Upper lobe of left lung (tissue), 4 donors: ENCODE results near the gene CPLANE1.

Experiments used
- POLR2A ChIP-seq, 4 donors: fragments of 450-650 bp; IDR thresholded peaks; one replicate each; pipeline ENCODE4 v1.5.1; 2016 to 2017; ENCODE audit warnings: antibody characterized with exemption in 4 of 4, mild to moderate bottlenecking in 2 of 4
- TF ChIP-seq, protein P1 (sequence below), 6 experiments: fragments of 450-650 bp in 4 of 6; fragments of 200-600 bp in 2 of 6; sonication (generic) in 2 of 6; IDR thresholded peaks; one replicate each; pipeline ENCODE4 v1.5.1; 2016 to 2019; ENCODE audit warnings: antibody characterized with exemption in 6 of 6

DNA sequence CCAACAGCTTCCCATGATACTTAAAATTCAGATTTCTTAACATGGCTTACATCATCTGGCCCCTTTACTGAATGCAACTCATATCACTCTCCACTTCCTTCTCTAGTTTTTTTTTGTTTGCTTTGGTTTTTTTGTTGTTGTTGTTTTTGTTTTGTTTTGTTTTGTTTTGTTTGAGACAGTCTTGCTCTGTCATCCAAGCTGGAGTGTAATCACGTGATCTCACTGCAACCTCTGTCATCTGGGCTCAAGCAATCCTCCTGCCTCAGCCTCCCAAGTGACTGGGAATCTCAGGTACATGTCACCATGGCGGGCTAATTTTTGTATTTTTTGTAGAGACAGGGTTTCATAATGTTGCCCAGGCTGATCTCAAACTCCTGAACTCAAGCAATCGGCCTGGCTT is 41.4 kb downstream of the CPLANE1 start:
- no peak for TF ChIP-seq POLR2A (IDR thresholded peaks at IDR 0.05)
- TF ChIP-seq, protein P1, sequence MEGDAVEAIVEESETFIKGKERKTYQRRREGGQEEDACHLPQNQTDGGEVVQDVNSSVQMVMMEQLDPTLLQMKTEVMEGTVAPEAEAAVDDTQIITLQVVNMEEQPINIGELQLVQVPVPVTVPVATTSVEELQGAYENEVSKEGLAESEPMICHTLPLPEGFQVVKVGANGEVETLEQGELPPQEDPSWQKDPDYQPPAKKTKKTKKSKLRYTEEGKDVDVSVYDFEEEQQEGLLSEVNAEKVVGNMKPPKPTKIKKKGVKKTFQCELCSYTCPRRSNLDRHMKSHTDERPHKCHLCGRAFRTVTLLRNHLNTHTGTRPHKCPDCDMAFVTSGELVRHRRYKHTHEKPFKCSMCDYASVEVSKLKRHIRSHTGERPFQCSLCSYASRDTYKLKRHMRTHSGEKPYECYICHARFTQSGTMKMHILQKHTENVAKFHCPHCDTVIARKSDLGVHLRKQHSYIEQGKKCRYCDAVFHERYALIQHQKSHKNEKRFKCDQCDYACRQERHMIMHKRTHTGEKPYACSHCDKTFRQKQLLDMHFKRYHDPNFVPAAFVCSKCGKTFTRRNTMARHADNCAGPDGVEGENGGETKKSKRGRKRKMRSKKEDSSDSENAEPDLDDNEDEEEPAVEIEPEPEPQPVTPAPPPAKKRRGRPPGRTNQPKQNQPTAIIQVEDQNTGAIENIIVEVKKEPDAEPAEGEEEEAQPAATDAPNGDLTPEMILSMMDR (IDR thresholded peaks at IDR 0.05), result no peak
